Thyroid gland (tissue), 4 donors: ENCODE data around the gene TAS2R9. TPM values are rescaled to one million over a fixed set of nuclear protein-coding genes. Genes with fewer than 3 reads are reported as not detected.
"Not testable (repeated sequence)": the region's sequence is repeated elsewhere in the genome, so short reads cannot be mapped to it uniquely, and the experiment has no call there.

Source experiments
- DNase-seq, 2 donors: peaks; one replicate each; pipeline ENCODE4 v3.0.0-alpha.2; 2019
- H3K27ac ChIP-seq, 3 donors: fragments of 200-600 bp; sonication (generic); 1 replicate in 2 of 3; 2 replicates in 1 of 3; pipeline ENCODE4 v1.5.1; 2016 to 2019; ENCODE audit warnings: mild to moderate bottlenecking in 1 of 3, moderate library complexity in 1 of 3
- H3K27me3 ChIP-seq: fragments of 200-600 bp; sonication (generic); one replicate; pipeline ENCODE4 v1.5.1; 2019
- H3K36me3 ChIP-seq, 2 donors: fragments of 200-600 bp; sonication (generic); one replicate each; pipeline ENCODE4 v1.5.1; 2016 to 2019
- H3K4me1 ChIP-seq, 2 donors: fragments of 200-600 bp; sonication (generic); one replicate each; pipeline ENCODE4 v1.5.1; 2017 to 2019
- H3K4me3 ChIP-seq, 3 donors: fragments of 200-600 bp; sonication (generic); replicated peaks in 1 of 3; 1 replicate in 2 of 3; 2 replicates in 1 of 3; pipeline ENCODE4 v1.5.1; 2016; ENCODE audit warnings: mild to moderate bottlenecking in 1 of 3
- H3K9me3 ChIP-seq: fragments of 200-600 bp; sonication (generic); one replicate; pipeline ENCODE4 v1.5.1; 2017
- CTCF ChIP-seq, 6 experiments: fragments of 200-600 bp in 3 of 6; fragments of 450-650 bp in 3 of 6; sonication (generic) in 3 of 6; IDR thresholded peaks; one replicate each; pipeline ENCODE4 v1.5.1; 2016 to 2019; ENCODE audit warnings: antibody characterized with exemption in 6 of 6, mild to moderate bottlenecking in 2 of 6, inconsistent platforms in 1 of 6, moderate library complexity in 1 of 6
- POLR2A ChIP-seq, 2 donors: fragments of 450-650 bp; IDR thresholded peaks; one replicate each; pipeline ENCODE4 v1.6.1; 2017; ENCODE audit warnings: antibody characterized with exemption in 2 of 2, mild to moderate bottlenecking in 2 of 2, moderate library complexity in 1 of 2
- WGBS, 2 donors: methylation state at CpG; one replicate each; pipeline ENCODE4 v1.1.5; 2017; 5-methylcytosine and 5-hydroxymethylcytosine counted together
- intact Hi-C: fragments of 100-400 bp; cut with DNase I; formaldehyde crosslinking; loops from one replicate; pipeline ENCODE4 v1.15.1; 2023
- total RNA-seq, 4 donors: library from RNA; depleted of rRNA; stranded (reverse); fragments of >200 nt; gene quantifications; one replicate each; pipeline ENCODE4 v1.2.3, GENCODE V29; 2016

The TAS2R9 gene
- total RNA-seq, 4 donors from 2014 or later: not detected

DNA sequence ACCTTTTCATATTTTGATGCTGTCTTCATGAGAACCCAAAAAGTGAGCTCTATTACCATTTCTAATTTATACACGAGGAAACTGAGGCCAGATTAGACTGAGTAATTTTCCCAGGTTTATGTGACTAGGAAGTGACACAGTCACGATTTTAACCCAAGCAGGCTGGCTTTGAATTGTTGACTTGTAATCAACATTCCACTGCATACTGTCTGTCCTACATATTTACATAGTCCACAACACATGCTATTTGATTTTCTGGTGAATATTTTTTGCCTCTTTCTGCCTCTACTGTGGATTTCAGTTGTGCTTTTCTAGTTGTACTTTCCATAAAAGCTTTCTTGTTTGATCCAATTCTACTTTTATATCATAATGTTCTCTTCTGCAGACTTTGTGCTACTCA is 15.7 kb downstream of the TAS2R9 start:
- DNase-seq: no peak
- Histone ChIP-seq H3K27me3 (no peaks in the 10 kb centered on the region), H3K27ac (no peak overlapping the region), H3K4me1 (no peaks in the 10 kb centered on the region), H3K36me3 (no peaks in the 10 kb centered on the region), H3K4me3 (no peak overlapping the region), H3K9me3 (no peaks in the 10 kb centered on the region)
- WGBS, 2 donors: 48 to 59% methylated on average over 2 of the region's 2 CpGs
- intact Hi-C loops: no loop called here
- TF ChIP-seq CTCF (IDR thresholded peaks at IDR 0.05) (no peak), POLR2A (IDR thresholded peaks at IDR 0.05) (no peak)

DNA sequence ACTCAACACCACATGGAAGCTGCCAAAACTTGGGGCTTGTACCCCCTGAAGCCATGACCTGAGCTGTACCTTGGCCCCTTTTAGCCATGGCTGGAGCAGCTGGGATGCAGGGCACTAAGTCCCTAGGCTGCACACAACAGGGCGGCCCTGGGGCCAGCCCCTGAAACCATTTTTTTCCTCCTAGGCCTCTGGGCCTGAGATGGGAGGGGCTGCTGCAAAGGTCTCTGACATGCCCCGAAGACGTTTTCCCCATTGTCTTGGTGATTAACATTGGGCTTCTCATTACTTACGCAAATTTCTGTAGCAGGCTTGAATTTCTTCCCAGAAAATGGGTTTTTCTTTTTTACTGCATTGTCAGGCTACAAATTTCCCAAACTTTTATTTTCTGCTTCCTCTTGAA is 18.2 kb downstream of the TAS2R9 start:
- H3K27ac ChIP-seq, H3K27me3 ChIP-seq, DNase-seq, H3K9me3 ChIP-seq, H3K4me1 ChIP-seq, H3K36me3 ChIP-seq, H3K4me3 ChIP-seq, intact Hi-C loops: not testable (repeated sequence)
- WGBS, 2 donors: 91 to 93% methylated on average over 4 of the region's 4 CpGs

DNA sequence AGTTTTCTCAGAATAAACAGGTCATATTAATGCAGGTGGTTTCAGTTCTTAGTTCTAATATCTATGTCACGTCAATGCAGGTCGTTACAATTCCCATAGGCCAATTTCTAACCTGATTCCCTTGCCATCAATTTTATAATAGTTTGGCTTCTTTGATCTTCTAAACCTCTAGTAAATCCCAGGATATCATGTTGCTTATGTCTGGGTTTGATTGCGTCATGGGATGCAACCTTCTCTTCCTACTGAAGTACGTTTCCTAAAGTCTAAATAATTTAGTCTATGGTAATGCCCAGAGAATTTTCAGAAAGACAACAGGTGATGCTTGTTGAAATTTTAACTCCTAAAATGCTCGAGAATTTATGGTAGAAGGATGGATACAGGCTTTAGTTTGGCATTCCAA is 26.7 kb downstream of the TAS2R9 start:
- Histone ChIP-seq H3K27ac (no peak overlapping the region), H3K36me3 (no peaks in the 10 kb centered on the region), H3K4me1 (no peaks in the 10 kb centered on the region), H3K9me3 (no peaks in the 10 kb centered on the region), H3K4me3 (no peak overlapping the region), H3K27me3 (no peaks in the 10 kb centered on the region)
- TF ChIP-seq CTCF (IDR thresholded peaks at IDR 0.05) (no peak), POLR2A (IDR thresholded peaks at IDR 0.05) (no peak)
- intact Hi-C loops: no loop called here
- WGBS, 2 donors: 85 to 86% methylated on average over 5 of the region's 5 CpGs
- no peak for DNase-seq

DNA sequence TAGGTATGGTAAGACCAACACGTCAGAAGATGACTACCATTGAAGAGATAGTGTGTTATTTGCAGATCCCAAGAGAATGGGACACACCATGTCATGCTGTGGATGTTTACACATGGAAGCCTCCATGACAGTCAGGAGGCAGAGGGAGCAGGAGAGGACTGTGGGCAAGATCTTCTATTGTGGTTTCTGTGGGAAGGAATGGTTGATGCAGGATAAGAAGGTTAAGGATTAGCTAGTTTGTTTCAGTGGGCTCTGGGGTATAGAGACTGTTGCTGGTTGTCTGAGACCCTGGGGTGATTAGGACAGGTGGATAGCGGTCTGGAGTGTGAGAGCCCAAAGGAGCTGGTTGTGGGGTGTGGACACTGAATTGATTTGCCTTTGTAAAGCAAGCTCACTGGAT is 30.9 kb downstream of the TAS2R9 start:
- intact Hi-C loops: no loop called here
- H3K9me3 ChIP-seq: no peaks in the 10 kb centered on the region
- no peaks in the 10 kb centered on the region for H3K36me3 ChIP-seq
- WGBS, 2 donors: 80 to 89% methylated on average over 2 of the region's 2 CpGs
- no peak overlapping the region for H3K27ac ChIP-seq
- TF ChIP-seq CTCF (IDR thresholded peaks at IDR 0.05) (no peak), POLR2A (IDR thresholded peaks at IDR 0.05) (no peak)
- H3K4me3 ChIP-seq: no peak overlapping the region
- H3K27me3 ChIP-seq: no peaks in the 10 kb centered on the region
- DNase-seq: no peak
- no peaks in the 10 kb centered on the region for H3K4me1 ChIP-seq

DNA sequence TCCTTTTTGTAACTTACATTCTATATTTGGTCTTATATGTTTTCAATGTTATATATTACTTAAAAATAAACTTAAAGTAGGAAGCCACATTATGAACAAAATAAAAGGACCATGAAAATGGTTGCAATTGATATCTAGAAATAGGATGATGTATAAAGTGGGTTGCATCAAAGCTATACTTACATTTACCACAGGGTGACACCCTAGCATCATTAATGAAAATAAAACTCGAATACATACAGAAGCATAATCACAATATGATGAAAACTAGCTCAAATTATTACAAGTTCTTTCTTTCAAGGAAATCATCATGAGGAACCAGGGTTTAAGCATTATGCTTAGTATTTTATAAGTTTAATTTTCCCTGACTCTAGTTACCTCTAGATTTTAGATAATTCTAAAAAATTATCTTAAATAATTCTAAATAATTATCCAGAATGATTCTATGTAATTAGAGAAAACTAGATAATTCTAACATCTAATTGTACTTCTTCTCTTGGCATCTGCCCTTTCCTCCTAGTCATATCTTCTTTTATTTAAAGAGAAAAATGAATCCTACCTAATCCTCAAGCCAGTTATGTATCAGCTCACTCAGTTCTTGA is 38.7 kb downstream of the TAS2R9 start:
- intact Hi-C loops: loop anchor here (5.0 kb wide), 2 partner anchors 426 to 716 kb away; no protein-coding TSS in a partner anchor
- DNase-seq: no peak
- Histone ChIP-seq H3K27me3 (no peaks in the 10 kb centered on the region), H3K9me3 (no peaks in the 10 kb centered on the region), H3K27ac (no peak overlapping the region), H3K4me1 (no peaks in the 10 kb centered on the region), H3K36me3 (no peaks in the 10 kb centered on the region), H3K4me3 (no peak overlapping the region)
- TF ChIP-seq CTCF (IDR thresholded peaks at IDR 0.05) (peak in 3 of 6 experiments; percentile 50 to 77 (median 70)), POLR2A (IDR thresholded peaks at IDR 0.05) (no peak)
- WGBS, 2 donors: 0 to 9% methylated on average over 1 of the region's 1 CpG
